ENCODE measurements around the gene CHPT1. TPM values are rescaled to one million over a fixed set of nuclear protein-coding genes. Genes with fewer than 3 reads are reported as not detected.
"Not testable (repeated sequence)": the region's sequence is repeated elsewhere in the genome, so short reads cannot be mapped to it uniquely, and the experiment has no call there.

The CHPT1 gene
- total RNA-seq, 1 experiment from 2014 or later, result 161 TPM

DNA sequence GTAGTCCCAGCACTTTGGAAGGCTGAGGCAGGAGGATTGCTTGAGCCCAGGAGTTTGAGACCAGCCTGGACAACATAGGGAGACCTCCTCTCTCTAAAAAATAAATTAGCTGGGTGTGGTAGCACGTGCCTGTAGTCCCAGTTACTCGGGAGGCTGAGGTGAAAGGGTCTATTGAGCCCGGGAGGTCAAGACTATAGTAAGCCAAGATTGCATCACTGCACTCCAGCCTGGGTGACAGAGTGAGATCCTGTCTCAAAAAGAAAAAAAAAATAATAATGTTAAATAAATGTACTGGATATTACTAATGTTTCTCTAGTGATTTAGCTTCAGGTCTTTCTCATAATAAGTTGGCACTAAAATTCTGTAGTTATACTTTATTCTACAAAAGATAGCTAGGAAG, 20.9 kb upstream of the CHPT1 start:
- in situ Hi-C loops (cut with HindIII; ENCODE audit: low pct_unique_long_range_greater_than_20kb, low sequenced_read_pairs); DNase-seq (ENCODE audit: low read depth, low spot score): not testable (repeated sequence)

DNA sequence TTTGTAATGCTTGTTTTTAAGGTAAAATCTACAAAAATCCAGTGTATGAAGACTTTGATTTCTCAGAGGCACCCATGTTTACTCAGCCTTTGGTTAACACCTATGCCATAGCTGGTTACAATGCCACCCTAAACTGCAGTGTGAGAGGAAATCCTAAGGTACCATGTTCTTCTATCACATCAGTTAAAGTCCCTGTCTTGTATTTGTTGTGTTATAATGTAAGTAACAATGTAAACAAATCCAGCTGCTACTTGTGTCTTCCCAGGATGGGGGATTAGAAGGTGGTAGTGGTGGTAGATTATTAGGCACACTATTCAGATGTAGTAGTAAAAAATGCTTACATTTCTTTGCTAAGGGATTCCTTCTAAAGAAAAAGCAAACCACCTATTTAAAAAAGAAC, 19.4 kb upstream of the CHPT1 start:
- in situ Hi-C loops (cut with HindIII; ENCODE audit: low pct_unique_long_range_greater_than_20kb, low sequenced_read_pairs), result no loop called here
- no peak for DNase-seq (ENCODE audit: low read depth, low spot score)

DNA sequence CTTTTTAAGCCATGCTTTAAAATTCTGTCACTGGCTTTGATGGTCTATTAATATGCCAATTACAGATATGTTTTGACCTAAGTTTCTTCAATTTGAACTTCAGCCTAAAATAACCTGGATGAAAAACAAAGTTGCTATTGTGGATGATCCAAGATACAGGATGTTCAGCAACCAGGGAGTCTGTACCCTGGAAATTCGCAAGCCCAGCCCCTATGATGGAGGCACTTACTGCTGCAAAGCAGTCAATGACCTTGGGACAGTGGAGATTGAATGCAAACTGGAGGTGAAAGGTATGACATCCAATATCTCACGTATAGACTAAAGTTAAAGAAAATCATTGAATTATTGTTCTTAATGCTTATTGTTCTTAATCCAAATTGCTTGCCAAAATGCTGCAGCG, 17.2 kb upstream of the CHPT1 start:
- in situ Hi-C loops (cut with HindIII; ENCODE audit: low pct_unique_long_range_greater_than_20kb, low sequenced_read_pairs), result no loop called here
- DNase-seq (ENCODE audit: low read depth, low spot score), result no peak

GRCh38 chr12:101680647-101681046, 16.8 kb upstream of the CHPT1 start:
- DNase-seq (ENCODE audit: low read depth, low spot score), result no peak
- in situ Hi-C loops (cut with HindIII; ENCODE audit: low pct_unique_long_range_greater_than_20kb, low sequenced_read_pairs), result no loop called here

- DNase-seq (ENCODE audit: low read depth, low spot score); in situ Hi-C loops (cut with HindIII; ENCODE audit: low pct_unique_long_range_greater_than_20kb, low sequenced_read_pairs): not testable (repeated sequence)
Measured at GRCh38 chr12:101681627-101682026, 15.8 kb upstream of the CHPT1 start.

- DNase-seq (ENCODE audit: low read depth, low spot score), result no peak
- in situ Hi-C loops (cut with HindIII; ENCODE audit: low pct_unique_long_range_greater_than_20kb, low sequenced_read_pairs), result no loop called here
Measured at GRCh38 chr12:101685092-101685491, 12.3 kb upstream of the CHPT1 start.

- no peak for DNase-seq (ENCODE audit: low read depth, low spot score)
- in situ Hi-C loops (cut with HindIII; ENCODE audit: low pct_unique_long_range_greater_than_20kb, low sequenced_read_pairs), result no loop called here
Measured at GRCh38 chr12:101686176-101686575, 11.3 kb upstream of the CHPT1 start.

- in situ Hi-C loops (cut with HindIII; ENCODE audit: low pct_unique_long_range_greater_than_20kb, low sequenced_read_pairs), result no loop called here
- no peak for DNase-seq (ENCODE audit: low read depth, low spot score)
Measured at GRCh38 chr12:101690544-101691098, 6.8 kb upstream of the CHPT1 start.

DNA sequence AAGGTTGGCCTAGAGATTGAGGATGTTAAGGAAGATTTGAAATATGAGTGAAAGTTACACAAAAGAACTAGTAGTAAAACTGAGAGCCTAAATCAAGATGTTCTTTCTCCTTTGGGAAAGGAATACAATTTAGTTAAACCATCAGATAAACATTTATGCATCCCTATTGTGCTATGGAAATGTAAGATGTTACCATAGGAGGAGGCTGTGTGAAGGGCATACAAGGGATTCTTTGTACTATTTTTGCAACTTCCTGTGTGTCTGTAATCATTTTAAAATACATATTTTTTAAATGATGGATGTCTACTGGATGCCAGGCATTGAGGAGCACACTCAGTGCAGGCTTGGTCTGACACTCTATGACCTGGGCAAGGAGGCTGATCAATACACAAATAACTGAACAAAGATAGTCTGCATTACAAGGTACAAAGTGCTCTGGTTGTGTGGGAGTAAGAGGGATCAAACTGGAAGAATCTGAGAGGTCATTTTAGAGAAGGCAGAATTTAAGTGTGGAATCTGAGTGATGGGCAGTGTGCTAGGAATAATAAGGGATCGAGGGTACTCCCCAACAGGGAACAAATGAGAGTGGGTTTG, 5.8 kb upstream of the CHPT1 start:
- in situ Hi-C loops (cut with HindIII; ENCODE audit: low pct_unique_long_range_greater_than_20kb, low sequenced_read_pairs), result no loop called here
- no peak for DNase-seq (ENCODE audit: low read depth, low spot score)

GRCh38 chr12:101694297-101694848, 3.1 kb upstream of the CHPT1 start:
- no peak for DNase-seq (ENCODE audit: low read depth, low spot score)
- in situ Hi-C loops (cut with HindIII; ENCODE audit: low pct_unique_long_range_greater_than_20kb, low sequenced_read_pairs), result no loop called here

GRCh38 chr12:101694986-101695385, 2.5 kb upstream of the CHPT1 start:
- in situ Hi-C loops (cut with HindIII; ENCODE audit: low pct_unique_long_range_greater_than_20kb, low sequenced_read_pairs), result no loop called here
- DNase-seq (ENCODE audit: low read depth, low spot score), result no peak

GRCh38 chr12:101695706-101696105, 1.7 kb upstream of the CHPT1 start:
- in situ Hi-C loops (cut with HindIII; ENCODE audit: low pct_unique_long_range_greater_than_20kb, low sequenced_read_pairs), result no loop called here
- no peak for DNase-seq (ENCODE audit: low read depth, low spot score)

- no peak for DNase-seq (ENCODE audit: low read depth, low spot score)
- in situ Hi-C loops (cut with HindIII; ENCODE audit: low pct_unique_long_range_greater_than_20kb, low sequenced_read_pairs), result no loop called here
Measured at GRCh38 chr12:101696251-101697196, 916 bp upstream of the CHPT1 start.

DNA sequence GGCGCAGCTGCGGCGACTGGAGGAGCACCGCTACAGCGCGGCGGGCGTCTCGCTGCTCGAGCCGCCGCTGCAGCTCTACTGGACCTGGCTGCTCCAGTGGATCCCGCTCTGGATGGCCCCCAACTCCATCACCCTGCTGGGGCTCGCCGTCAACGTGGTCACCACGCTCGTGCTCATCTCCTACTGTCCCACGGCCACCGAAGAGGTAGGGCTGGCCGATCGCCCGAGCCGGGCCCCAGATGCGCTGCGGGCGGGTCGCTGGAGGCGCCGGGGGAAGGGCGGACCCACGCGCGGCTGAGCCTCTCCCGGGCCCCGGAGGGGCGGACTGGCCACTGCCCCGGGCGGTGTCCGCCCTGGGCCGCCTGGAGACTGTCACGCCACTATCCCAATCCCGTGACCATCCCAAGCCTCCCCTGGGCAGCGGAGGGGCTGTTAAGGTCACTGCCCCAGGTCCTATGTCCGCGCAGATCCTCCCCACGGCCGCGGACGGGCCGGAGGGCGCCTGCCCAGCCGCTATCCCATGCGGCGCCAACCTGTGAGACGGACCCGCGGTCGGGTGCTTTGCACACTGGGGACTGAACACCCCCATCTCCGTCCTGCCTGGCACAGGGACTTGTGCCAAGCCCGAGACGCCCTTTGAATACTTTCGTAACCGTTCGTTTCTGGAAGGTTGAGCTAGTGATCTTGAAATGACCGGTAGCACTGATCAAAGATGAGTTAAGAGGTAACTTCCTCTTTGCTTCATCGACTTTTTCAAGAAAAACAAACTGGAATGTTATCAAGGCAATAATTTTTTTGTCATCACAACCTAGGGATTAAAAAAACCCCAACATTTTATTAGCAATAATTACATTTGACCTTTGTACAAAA, 725 bp downstream of the CHPT1 start:
- in situ Hi-C loops (cut with HindIII; ENCODE audit: low pct_unique_long_range_greater_than_20kb, low sequenced_read_pairs), result no loop called here
- DNase-seq (ENCODE audit: low read depth, low spot score), result peak; percentile 45

GRCh38 chr12:101698800-101699347, 1.4 kb downstream of the CHPT1 start:
- in situ Hi-C loops (cut with HindIII; ENCODE audit: low pct_unique_long_range_greater_than_20kb, low sequenced_read_pairs), result no loop called here
- peak; percentile 37 for DNase-seq (ENCODE audit: low read depth, low spot score)

- DNase-seq (ENCODE audit: low read depth, low spot score), result no peak
- in situ Hi-C loops (cut with HindIII; ENCODE audit: low pct_unique_long_range_greater_than_20kb, low sequenced_read_pairs), result no loop called here
Measured at GRCh38 chr12:101700299-101700820, 2.9 kb downstream of the CHPT1 start.

DNA sequence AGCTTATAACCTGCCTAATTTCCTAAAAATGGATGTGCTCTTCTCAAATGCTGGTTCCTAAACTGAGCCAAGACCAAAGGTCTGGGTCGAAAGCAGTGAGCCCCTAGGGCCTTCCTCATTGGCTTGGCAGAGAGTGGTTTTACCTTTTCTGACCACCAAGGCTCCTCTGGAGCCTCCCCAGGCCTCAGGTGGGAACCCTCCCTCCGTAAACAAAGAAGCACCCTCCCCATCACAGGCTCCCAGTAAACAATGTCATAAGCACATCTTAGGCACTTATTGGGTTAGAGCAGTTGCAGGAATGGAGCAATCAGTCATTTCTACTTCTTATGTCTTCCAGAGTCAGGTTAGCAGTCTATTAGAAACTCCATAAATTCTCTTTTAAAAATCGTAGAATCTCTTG, 6.0 kb downstream of the CHPT1 start:
- DNase-seq (ENCODE audit: low read depth, low spot score), result no peak
- in situ Hi-C loops (cut with HindIII; ENCODE audit: low pct_unique_long_range_greater_than_20kb, low sequenced_read_pairs), result no loop called here
